SK-N-SH (cell line): ENCODE results near the gene SUFU.

Experiments
- IRF3 ChIP-seq: fragments of 150-350 bp; IDR thresholded peaks from 2 replicates; pipeline ENCODE4 v1.6.1; 2016; ENCODE audit warnings: mild to moderate bottlenecking, low read depth, low read length
- MXI1 ChIP-seq: IDR thresholded peaks from 2 replicates; pipeline ENCODE4 v1.6.1; 2012; ENCODE audit warnings: mild to moderate bottlenecking, low read depth, low read length, improper control_type of control experiment
- SIN3A ChIP-seq: IDR thresholded peaks from 2 replicates; pipeline ENCODE4 v1.6.1; 2012; ENCODE audit warnings: low read depth, mild to moderate bottlenecking, low read length, moderate library complexity, borderline replicate concordance
- TF ChIP-seq, protein P1 (sequence below): fragments of 200-600 bp; sonication (generic); IDR thresholded peaks from 2 replicates; pipeline ENCODE4 v1.6.1; 2017; ENCODE audit warnings: antibody characterized with exemption, mild to moderate bottlenecking, moderate library complexity

- TF ChIP-seq, protein P1, sequence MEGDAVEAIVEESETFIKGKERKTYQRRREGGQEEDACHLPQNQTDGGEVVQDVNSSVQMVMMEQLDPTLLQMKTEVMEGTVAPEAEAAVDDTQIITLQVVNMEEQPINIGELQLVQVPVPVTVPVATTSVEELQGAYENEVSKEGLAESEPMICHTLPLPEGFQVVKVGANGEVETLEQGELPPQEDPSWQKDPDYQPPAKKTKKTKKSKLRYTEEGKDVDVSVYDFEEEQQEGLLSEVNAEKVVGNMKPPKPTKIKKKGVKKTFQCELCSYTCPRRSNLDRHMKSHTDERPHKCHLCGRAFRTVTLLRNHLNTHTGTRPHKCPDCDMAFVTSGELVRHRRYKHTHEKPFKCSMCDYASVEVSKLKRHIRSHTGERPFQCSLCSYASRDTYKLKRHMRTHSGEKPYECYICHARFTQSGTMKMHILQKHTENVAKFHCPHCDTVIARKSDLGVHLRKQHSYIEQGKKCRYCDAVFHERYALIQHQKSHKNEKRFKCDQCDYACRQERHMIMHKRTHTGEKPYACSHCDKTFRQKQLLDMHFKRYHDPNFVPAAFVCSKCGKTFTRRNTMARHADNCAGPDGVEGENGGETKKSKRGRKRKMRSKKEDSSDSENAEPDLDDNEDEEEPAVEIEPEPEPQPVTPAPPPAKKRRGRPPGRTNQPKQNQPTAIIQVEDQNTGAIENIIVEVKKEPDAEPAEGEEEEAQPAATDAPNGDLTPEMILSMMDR = no peak
- TF ChIP-seq MXI1 (no peak), IRF3 (no peak), SIN3A (no peak)
Observed at GRCh38 chr10:102600816-102601215, 97.0 kb downstream of the SUFU start.
